ENCODE results near the gene PALLD. TPM values are rescaled to one million over a fixed set of nuclear protein-coding genes. Genes with fewer than 3 reads are reported as not detected.

PALLD gene
- polyA plus RNA-seq, 1 donor from 2014 or later, result 20.5 TPM

GRCh38 chr4:168622600-168622999 is 125.7 kb downstream of the PALLD start:
- no peak overlapping the region for H3K9ac ChIP-seq (ENCODE audit: low read length)
- no peaks in the 10 kb centered on the region for H3F3A ChIP-seq (ENCODE audit: insufficient read depth, low read length, poor library complexity, severe bottlenecking)
- no peaks in the 10 kb centered on the region for H4K20me1 ChIP-seq (ENCODE audit: insufficient read depth)
- H3K27ac ChIP-seq (ENCODE audit: low read length), result no peak overlapping the region
- no peak overlapping the region for H2AFZ ChIP-seq (ENCODE audit: low read depth, low read length)
- no peaks in the 10 kb centered on the region for H3K9me3 ChIP-seq (ENCODE audit: low read length)
- no peaks in the 10 kb centered on the region for H3K27me3 ChIP-seq (ENCODE audit: insufficient read depth, low read depth, low read length)
- no peaks in the 10 kb centered on the region for H3K79me2 ChIP-seq (replicated peaks; ENCODE audit: insufficient read depth, low read length)
- no peaks in the 10 kb centered on the region for H3K36me3 ChIP-seq (ENCODE audit: insufficient read depth, low read length)
- H3K4me2 ChIP-seq (ENCODE audit: low read length), result no peak overlapping the region
- H3K4me3 ChIP-seq (ENCODE audit: low read length), result no peak overlapping the region
- H3K9me2 ChIP-seq (ENCODE audit: insufficient read depth, low read length), result no peaks in the 10 kb centered on the region
- TF ChIP-seq EP300 (conservative IDR thresholded peaks at IDR 0.05; ENCODE audit: poor library complexity, severe bottlenecking) (no peak), SMC3 (conservative IDR thresholded peaks at IDR 0.05; ENCODE audit: poor library complexity) (no peak), REST (IDR thresholded peaks at IDR 0.05; ENCODE audit: borderline replicate concordance) (no peak), TAF1 (IDR thresholded peaks at IDR 0.05; ENCODE audit: low read depth) (no peak), POLR2AphosphoS5 (IDR thresholded peaks at IDR 0.05) (no peak), RAD21 (conservative IDR thresholded peaks at IDR 0.05) (no peak), CTCF (IDR thresholded peaks at IDR 0.05; ENCODE audit: poor library complexity, severe bottlenecking) (no peak), MXI1 (conservative IDR thresholded peaks at IDR 0.05; ENCODE audit: poor library complexity, severe bottlenecking) (no peak), EZH2 (IDR thresholded peaks at IDR 0.05; ENCODE audit: borderline replicate concordance, insufficient read depth, low read length, poor library complexity, severe bottlenecking) (no peak)

GRCh38 chr4:168623011-168623410 is 126.2 kb downstream of the PALLD start:
- Histone ChIP-seq H3K36me3 (ENCODE audit: insufficient read depth, low read length) (no peaks in the 10 kb centered on the region), H3K9ac (ENCODE audit: low read length) (no peak overlapping the region), H4K20me1 (ENCODE audit: insufficient read depth) (no peaks in the 10 kb centered on the region), H3K9me2 (ENCODE audit: insufficient read depth, low read length) (no peaks in the 10 kb centered on the region), H3F3A (ENCODE audit: insufficient read depth, low read length, poor library complexity, severe bottlenecking) (no peaks in the 10 kb centered on the region), H3K4me2 (ENCODE audit: low read length) (no peak overlapping the region), H3K27me3 (ENCODE audit: insufficient read depth, low read depth, low read length) (no peaks in the 10 kb centered on the region), H2AFZ (ENCODE audit: low read depth, low read length) (no peak overlapping the region), H3K4me3 (ENCODE audit: low read length) (no peak overlapping the region), H3K9me3 (ENCODE audit: low read length) (no peaks in the 10 kb centered on the region), H3K79me2 (replicated peaks; ENCODE audit: insufficient read depth, low read length) (no peaks in the 10 kb centered on the region), H3K27ac (ENCODE audit: low read length) (no peak overlapping the region)
- no peak for TF ChIP-seq CTCF (IDR thresholded peaks at IDR 0.05; ENCODE audit: poor library complexity, severe bottlenecking)
- no peak for TF ChIP-seq EZH2 (IDR thresholded peaks at IDR 0.05; ENCODE audit: borderline replicate concordance, insufficient read depth, low read length, poor library complexity, severe bottlenecking)
- TF ChIP-seq TAF1 (IDR thresholded peaks at IDR 0.05; ENCODE audit: low read depth), result no peak
- no peak for TF ChIP-seq RAD21 (conservative IDR thresholded peaks at IDR 0.05)
- no peak for TF ChIP-seq EP300 (conservative IDR thresholded peaks at IDR 0.05; ENCODE audit: poor library complexity, severe bottlenecking)
- no peak for TF ChIP-seq REST (IDR thresholded peaks at IDR 0.05; ENCODE audit: borderline replicate concordance)
- TF ChIP-seq SMC3 (conservative IDR thresholded peaks at IDR 0.05; ENCODE audit: poor library complexity), result no peak
- no peak for TF ChIP-seq POLR2AphosphoS5 (IDR thresholded peaks at IDR 0.05)
- no peak for TF ChIP-seq MXI1 (conservative IDR thresholded peaks at IDR 0.05; ENCODE audit: poor library complexity, severe bottlenecking)
